ENCODE data around the gene PLN.

PLN gene

DNA sequence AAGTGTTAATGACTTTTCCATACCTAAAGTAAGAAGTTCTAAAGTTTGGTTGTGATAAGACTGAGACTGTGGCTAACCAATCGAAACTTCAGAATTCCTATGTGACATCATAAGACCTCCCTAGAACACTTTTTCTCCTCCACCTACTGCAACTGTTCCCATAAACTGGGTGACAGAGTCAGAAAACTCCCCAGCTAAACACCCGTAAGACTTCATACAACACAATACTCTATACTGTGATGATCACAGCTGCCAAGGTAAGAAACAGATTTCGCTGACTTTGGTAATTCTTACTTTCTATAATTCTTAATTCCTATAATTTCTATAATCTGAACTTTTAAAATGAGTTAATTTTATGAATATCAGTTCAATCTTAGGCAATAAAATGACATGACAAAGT lies at the start of gene PLN:
TSS of gene PLN (plus strand) at position 161 of the 400 bp plus-strand sequence. CDS start 10,626 bp downstream, outside the sequence.
- DNase-seq = no peak

DNA sequence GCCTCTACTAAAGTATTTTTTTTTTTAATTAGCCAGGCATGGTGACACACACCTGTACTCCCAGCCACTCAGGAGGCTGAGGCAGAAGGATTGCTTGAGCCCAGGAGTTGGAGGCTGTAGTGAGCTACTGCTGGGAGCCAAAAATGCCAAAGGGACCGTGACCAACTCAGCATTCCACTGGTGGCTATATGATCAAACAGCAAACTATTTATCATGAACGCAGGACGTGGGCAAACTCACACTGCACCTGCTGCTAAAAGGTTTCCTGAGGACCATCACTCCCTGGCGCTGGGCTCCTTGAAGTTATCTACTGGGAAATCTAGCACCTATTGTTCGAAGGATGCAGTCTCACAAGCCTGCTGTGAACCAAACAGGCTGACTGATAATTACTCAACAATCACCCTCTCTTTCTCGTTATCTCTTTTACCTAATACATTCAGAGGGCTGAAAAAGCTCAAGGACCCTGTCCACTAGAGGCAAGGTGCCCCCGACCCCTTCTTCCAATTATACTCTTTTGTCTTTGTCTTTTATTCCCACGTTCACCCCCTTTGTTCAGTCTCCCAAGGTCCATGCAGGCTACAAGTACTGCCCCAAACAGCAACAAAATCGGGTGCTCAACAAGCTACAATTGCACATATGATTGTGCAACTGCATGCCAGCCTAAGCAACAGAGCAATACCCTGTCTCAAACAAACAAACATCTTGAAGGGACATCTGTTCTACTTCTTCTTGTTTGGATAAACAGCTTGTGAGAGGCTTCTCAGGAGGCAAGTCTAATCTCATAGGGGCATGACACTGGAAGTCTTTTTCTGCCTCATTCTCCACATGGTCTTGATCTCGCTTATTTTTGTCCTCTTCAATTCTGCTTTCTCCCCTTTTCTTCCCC lies 47.7 kb upstream of the PLN start:
- DNase-seq = no peak

- DNase-seq = no peak
These were observed 47.0 kb upstream of the PLN start for GRCh38 chr6:118501099-118501498.

- no peak for DNase-seq
These were observed 46.3 kb upstream of the PLN start for GRCh38 chr6:118501765-118502164.

DNA sequence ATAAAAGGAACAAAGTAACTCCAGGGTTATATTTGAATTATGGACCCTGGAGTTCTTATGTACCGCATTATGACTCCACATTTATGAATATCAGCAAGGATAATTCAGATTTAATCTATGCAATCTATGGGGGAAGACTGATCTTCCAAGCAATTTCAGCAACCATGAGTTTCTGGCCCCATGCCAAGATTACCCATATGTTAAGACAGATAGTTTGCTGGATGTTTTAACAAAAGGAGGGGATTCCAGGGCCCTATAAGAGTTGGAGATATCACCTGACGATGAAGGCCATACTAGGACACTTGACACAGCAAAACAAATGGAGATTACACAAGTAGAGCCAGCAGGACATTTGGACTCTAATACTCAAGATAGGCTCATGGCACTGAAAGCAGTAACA lies 45.9 kb upstream of the PLN start:
- no peak for DNase-seq

- DNase-seq = no peak
These were observed 43.5 kb upstream of the PLN start for GRCh38 chr6:118504611-118505010.

- DNase-seq = no peak
These were observed 42.4 kb upstream of the PLN start for GRCh38 chr6:118505656-118506055.

DNA sequence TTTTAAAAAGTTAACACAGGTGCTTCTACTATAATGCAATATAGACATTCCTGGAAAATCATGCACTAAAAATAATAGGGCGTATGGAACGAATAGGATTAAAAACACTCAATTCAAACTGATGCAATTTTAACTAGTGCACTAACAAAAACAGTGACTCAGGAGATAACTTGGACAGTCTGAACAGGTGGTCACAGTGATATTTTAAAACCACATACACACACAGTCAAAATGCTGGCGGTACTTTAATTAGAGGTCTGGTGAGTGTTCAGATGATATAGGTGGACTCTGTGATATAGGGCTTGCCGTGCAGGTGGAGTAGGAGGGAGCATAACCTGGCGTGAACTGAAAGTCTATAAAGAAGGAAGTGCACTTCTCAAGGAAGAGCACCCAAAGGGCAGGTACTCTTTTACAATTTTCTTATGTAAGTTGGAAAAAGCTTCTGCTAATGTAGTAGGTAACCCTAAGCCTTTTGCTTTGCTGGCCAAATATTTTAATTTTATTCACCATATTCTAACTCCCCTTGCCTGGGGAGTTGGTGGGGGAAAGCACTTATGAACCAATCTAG lies 41.9 kb upstream of the PLN start:
- DNase-seq = no peak

GRCh38 chr6:118507636-118508035 lies 40.5 kb upstream of the PLN start:
- no peak for DNase-seq

GRCh38 chr6:118509009-118509617 lies 39.0 kb upstream of the PLN start:
- peak; percentile 46 for DNase-seq

- DNase-seq = no peak
These were observed 36.0 kb upstream of the PLN start for GRCh38 chr6:118511930-118512715.

DNA sequence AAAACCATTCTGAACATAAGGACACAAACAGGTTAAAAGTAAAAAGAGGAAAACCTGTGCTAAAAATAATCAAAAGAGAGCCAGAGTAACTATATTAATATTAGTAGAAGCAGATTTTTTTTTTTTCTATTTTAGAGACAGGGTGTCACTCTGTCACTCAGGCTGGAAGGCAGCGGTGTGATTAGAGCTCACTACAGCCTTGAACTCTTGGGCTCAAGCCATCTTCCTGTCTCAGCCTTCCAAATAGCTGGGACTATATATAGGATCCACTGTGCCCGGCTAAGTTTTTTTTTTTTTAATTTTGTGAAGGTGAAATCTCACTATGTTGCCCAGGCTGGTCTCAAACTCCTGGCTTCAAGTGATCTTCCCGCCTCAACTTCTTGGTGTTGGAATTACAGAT lies 33.4 kb upstream of the PLN start:
- no peak for DNase-seq

- DNase-seq = no peak
These were observed 25.7 kb upstream of the PLN start for GRCh38 chr6:118522422-118522821.

DNA sequence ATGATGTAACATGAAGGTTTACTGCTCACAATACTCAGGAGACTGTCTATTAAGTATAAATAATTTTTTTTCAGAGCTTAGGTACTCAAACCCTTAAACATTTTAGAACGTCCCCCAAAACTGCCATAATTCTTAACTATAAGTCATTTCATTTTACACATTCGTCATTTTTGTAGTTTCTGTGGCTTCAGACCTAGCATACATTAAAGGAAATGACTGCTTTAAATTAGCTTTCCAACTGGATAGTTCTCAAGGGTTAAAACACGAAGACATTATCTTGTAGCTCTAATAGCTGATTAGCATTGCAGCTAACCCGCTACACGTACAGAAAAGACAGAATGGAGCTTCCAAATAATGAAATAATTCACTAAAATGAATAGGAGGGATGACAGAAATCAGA lies 24.9 kb upstream of the PLN start:
- DNase-seq = no peak

DNA sequence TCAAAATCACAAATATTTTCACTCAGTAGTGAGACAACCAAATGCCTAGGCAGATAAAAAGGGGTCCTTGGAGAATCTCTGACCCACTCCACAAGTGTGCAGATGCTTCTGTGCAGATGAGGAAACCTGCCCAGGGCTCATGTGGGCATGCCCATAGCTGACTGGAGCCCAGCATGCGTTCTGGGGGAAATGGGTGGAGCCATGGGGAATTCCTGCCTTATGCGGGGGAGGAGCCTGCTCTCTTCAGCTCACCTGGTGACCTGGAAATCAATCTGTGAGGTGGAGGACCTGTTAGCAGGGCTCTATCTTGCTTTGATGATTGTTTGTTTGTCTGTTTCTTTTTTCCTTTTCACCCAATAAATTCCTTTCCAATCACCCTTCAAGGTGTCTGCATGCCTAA lies 23.4 kb upstream of the PLN start:
- DNase-seq = no peak

- DNase-seq = no peak
These were observed 21.9 kb upstream of the PLN start for GRCh38 chr6:118525913-118526780.

GRCh38 chr6:118528129-118528528 lies 20.0 kb upstream of the PLN start:
- no peak for DNase-seq

DNA sequence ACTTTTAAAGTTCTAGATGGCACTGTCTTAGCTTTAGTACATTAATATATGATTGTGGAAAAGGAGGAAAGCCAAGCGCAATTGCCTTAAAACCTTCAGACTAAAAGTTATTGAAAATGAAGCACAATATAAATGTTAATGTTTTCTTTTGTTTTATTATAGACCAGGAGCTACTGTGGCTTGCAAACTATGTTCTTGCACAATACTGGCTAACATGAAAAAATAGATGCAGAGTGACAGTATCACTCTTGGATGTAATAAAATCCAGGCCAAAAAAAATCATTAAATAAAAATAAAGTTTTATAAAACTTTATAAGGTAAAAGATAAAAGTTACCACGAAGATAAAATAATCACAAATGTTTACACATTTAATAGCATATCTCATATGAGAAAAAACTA lies 18.3 kb upstream of the PLN start:
- no peak for DNase-seq

DNA sequence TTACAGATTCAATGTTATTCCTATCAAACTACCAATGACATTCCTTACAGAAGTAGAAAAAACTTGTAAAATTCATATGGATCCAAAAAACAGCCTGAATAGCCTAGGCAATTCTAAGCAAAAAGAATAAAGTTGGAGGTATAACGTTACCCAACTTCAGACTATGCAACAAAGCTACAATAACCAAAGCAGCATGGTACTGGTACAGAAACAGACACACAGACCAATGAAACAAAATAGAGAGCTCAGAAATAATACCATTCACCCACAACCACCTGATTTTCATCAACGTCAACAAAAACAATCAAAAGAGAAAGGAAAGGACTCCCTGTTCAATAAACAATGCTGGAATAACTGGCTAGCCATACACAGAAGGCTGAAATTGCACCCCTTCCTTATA lies 17.2 kb upstream of the PLN start:
- no peak for DNase-seq

- DNase-seq = no peak
These were observed 12.8 kb upstream of the PLN start for GRCh38 chr6:118535176-118535844.

DNA sequence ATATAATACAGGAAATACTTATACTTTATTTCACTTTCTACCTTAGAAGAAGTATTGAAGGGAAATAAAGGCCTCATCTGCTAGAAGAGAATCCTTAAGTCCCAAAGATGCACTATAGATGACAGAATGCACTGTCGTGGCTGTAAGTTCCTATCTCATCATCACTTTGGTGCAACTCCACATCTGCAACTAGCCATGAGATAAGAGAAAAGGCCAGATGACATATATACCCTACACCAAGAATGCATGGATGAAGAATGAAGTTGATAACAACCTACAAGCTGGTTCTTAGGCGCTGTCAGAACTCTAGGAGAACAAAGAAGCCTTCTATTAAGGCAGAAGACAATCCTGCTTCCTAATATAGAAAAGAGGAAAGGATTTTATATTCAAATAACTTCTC lies 11.6 kb upstream of the PLN start:
- DNase-seq = no peak

GRCh38 chr6:118537574-118537973 lies 10.5 kb upstream of the PLN start:
- no peak for DNase-seq
